ENCODE measurements around the gene SLIRP.
"Not testable (repeated sequence)": the region's sequence is repeated elsewhere in the genome, so short reads cannot be mapped to it uniquely, and the experiment has no call there.

Gene SLIRP

GRCh38 chr14:77707724-77708408 is at the start of gene SLIRP, which contains the start of gene ALKBH1:
SLIRP (plus strand) TSS chr14:77708103; CDS start chr14:77708112, 9 bp downstream.
ALKBH1 (minus strand) TSS chr14:77708023; CDS start chr14:77708004, 19 bp downstream.
- peak; percentile 33 for FAIRE-seq

GRCh38 chr14:77659831-77660230 is 48.1 kb upstream of the SLIRP start:
- no peak for FAIRE-seq

GRCh38 chr14:77660754-77661153 is 47.1 kb upstream of the SLIRP start:
- no peak for FAIRE-seq

GRCh38 chr14:77661562-77661961 is 46.3 kb upstream of the SLIRP start:
- FAIRE-seq: not testable (repeated sequence)

- no peak for FAIRE-seq
Measured at GRCh38 chr14:77663293-77663692, 44.6 kb upstream of the SLIRP start.

- no peak for FAIRE-seq
Measured at GRCh38 chr14:77667331-77667730, 40.6 kb upstream of the SLIRP start.

GRCh38 chr14:77673193-77673592 is 34.7 kb upstream of the SLIRP start:
- FAIRE-seq: no peak

GRCh38 chr14:77674931-77675330 is 33.0 kb upstream of the SLIRP start:
- no peak for FAIRE-seq

- no peak for FAIRE-seq
Measured at GRCh38 chr14:77681196-77682157, 26.4 kb upstream of the SLIRP start.

- no peak for FAIRE-seq
Measured at GRCh38 chr14:77682158-77682553, 25.7 kb upstream of the SLIRP start.

- no peak for FAIRE-seq
Measured at GRCh38 chr14:77691259-77691658, 16.6 kb upstream of the SLIRP start.

- FAIRE-seq: no peak
Measured at GRCh38 chr14:77707355-77707723, 564 bp upstream of the SLIRP start.

- no peak for FAIRE-seq
Measured at GRCh38 chr14:77708749-77709148, 846 bp downstream of the SLIRP start.

- no peak for FAIRE-seq
Measured at GRCh38 chr14:77709412-77709811, 1.5 kb downstream of the SLIRP start.

- no peak for FAIRE-seq
Measured at GRCh38 chr14:77710364-77710763, 2.5 kb downstream of the SLIRP start.

- no peak for FAIRE-seq
Measured at GRCh38 chr14:77714926-77715325, 7.0 kb downstream of the SLIRP start.

GRCh38 chr14:77717608-77718305 is 9.9 kb downstream of the SLIRP start:
- FAIRE-seq: peak; percentile 46

GRCh38 chr14:77721437-77721836 is 13.5 kb downstream of the SLIRP start:
- no peak for FAIRE-seq

- FAIRE-seq: no peak
Measured at GRCh38 chr14:77722301-77722700, 14.4 kb downstream of the SLIRP start.

- FAIRE-seq: peak; percentile 63
Measured at GRCh38 chr14:77730976-77731497, 23.1 kb downstream of the SLIRP start.

GRCh38 chr14:77738559-77739250 is 30.8 kb downstream of the SLIRP start:
- peak; percentile 94 for FAIRE-seq

GRCh38 chr14:77741438-77741837 is 33.5 kb downstream of the SLIRP start:
- no peak for FAIRE-seq
